Measurements from ENCODE around the gene CARS1.

CARS1 gene

DNA sequence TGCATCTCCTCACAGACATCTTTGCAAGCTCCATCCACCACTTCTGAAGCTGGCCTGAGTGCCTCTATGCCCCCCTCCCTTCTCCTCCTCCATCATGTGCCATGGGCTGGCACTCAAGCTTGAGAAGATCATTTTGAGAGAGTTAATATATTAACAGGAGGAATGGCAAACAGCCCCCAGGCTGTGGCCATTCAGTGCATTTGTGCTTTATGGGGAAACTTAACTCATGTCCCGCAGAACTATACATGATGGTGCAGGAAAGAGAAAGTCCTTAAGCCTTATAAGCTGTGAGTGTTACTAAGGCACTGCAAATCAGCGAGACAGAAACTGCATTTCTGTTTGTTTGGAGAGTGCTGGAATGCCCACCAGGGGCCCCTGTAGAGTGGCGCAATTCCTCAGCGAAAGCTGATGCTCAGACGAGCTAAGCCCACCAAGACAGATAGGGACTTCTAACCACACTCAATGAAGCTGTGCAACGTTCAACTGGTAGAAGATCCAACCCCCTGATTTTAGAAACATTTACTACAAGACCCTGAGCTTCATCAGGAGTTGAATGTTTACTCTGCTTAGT lies 101.2 kb downstream of the CARS1 start:
- no peak for DNase-seq (ENCODE audit: low read depth)
- no peak overlapping the region for H3K4me3 ChIP-seq (replicated peaks; ENCODE audit: low read depth, low read length)
- no peak for TF ChIP-seq CTCF (IDR thresholded peaks at IDR 0.05; ENCODE audit: low read length, missing control alignments)

DNA sequence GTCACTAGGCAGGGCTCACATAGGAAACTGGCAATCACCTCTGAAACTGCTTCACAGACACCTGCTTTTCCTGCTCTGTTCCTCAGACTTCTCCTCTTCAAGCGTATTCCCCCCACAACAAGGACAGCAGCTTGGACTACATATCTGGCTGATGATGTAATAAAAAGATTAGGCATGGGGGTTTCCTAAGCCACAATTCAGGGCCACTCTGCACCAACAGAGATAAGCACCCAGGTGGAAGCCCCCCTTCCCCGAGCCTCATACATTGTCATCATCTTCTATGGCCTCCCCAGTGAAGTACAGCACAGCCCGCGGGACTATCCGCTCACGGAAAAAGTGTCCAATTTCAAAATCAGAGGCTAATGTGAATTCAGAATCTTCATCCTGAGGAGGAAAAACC lies 103.0 kb downstream of the CARS1 start:
- H3K4me3 ChIP-seq (replicated peaks; ENCODE audit: low read depth, low read length), result no peak overlapping the region
- no peak for TF ChIP-seq CTCF (IDR thresholded peaks at IDR 0.05; ENCODE audit: low read length, missing control alignments)
- no peak for DNase-seq (ENCODE audit: low read depth)

- DNase-seq (ENCODE audit: low read depth), result no peak
- no peak overlapping the region for H3K4me3 ChIP-seq (replicated peaks; ENCODE audit: low read depth, low read length)
- TF ChIP-seq CTCF (IDR thresholded peaks at IDR 0.05; ENCODE audit: low read length, missing control alignments), result no peak
Observed at GRCh38 chr11:2952290-2952689, 104.9 kb downstream of the CARS1 start.

DNA sequence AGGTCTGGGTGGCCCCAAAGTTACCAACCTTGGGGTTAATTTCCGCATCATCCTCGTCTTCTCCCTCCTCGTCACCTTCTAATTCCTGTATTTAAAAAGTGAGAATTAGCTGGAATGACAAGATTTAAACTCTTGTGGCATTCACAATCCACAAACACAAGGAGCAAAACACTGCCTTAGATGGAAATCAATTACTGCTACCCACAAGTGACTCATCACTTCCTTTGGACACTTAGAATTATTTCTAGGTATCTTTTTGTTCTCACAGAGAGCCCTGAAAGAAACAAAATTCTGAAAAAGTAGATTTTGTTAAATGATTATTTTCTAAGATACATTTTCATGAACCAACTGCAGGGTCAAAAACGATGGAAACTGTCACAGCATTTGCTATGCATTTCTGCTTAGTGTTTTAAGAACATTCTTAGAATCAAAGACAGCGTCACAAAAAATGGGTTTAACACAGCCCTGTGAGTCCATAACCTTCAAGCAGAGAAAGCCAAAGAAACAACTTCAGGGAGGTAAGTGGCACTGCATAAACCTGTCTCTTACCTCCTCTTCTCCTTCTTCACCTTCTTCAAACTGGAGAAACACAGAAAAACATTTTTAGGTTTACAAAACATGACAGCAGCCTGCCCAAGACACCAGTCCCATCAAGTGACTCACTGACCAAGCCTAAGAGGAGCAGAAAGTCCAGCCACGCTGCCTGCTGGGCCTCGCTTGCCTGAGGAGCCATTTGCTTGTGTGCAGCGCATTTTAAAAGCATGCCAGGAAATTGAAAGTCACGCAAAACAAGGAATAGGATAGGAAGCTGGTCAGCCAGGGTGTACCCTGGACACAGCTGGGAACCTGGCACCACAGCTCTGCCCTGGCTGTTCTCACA lies 105.8 kb downstream of the CARS1 start:
- H3K4me3 ChIP-seq (replicated peaks; ENCODE audit: low read depth, low read length), result no peak overlapping the region
- no peak for TF ChIP-seq CTCF (IDR thresholded peaks at IDR 0.05; ENCODE audit: low read length, missing control alignments)
- DNase-seq (ENCODE audit: low read depth), result peak; percentile 58
